SIG-M5 treated with dmso at 0.1 percent for 504 hours (cell line): ENCODE data around the gene CA12.

ENCODE experiments used
- DNase-seq: peaks from one replicate; lab custom pipeline; 2025; ENCODE audit not compliant: unreplicated experiment; lab: John Stamatoyannopoulos, UW

CA12 gene

GRCh38 chr15:63402498-63403253, 21.0 kb upstream of the CA12 start:
- DNase-seq, result peak; percentile 54

- no peak for DNase-seq
Observed at GRCh38 chr15:63401714-63402497, 20.3 kb upstream of the CA12 start.

- DNase-seq, result no peak
Observed at GRCh38 chr15:63401078-63401477, 19.4 kb upstream of the CA12 start.

GRCh38 chr15:63398456-63398855, 16.8 kb upstream of the CA12 start:
- DNase-seq, result no peak

- DNase-seq, result no peak
Observed at GRCh38 chr15:63396152-63396928, 14.7 kb upstream of the CA12 start.

- DNase-seq, result no peak
Observed at GRCh38 chr15:63395730-63396151, 14.1 kb upstream of the CA12 start.

GRCh38 chr15:63392361-63393009, 10.8 kb upstream of the CA12 start:
- no peak for DNase-seq

- no peak for DNase-seq
Observed at GRCh38 chr15:63391669-63392360, 10.2 kb upstream of the CA12 start.

GRCh38 chr15:63390689-63391088, 9.0 kb upstream of the CA12 start:
- no peak for DNase-seq

- no peak for DNase-seq
Observed at GRCh38 chr15:63389902-63390670, 8.4 kb upstream of the CA12 start.

GRCh38 chr15:63388511-63388910, 6.9 kb upstream of the CA12 start:
- no peak for DNase-seq

GRCh38 chr15:63387748-63388493, 6.3 kb upstream of the CA12 start:
- no peak for DNase-seq

- no peak for DNase-seq
Observed at GRCh38 chr15:63385911-63386531, 4.4 kb upstream of the CA12 start.

GRCh38 chr15:63384906-63385305, 3.3 kb upstream of the CA12 start:
- DNase-seq, result no peak

GRCh38 chr15:63382966-63383710, 1.5 kb upstream of the CA12 start:
- DNase-seq, result no peak

- DNase-seq, result no peak
Observed at GRCh38 chr15:63380808-63381282, 801 bp downstream of the CA12 start.

GRCh38 chr15:63380151-63380807, 1.4 kb downstream of the CA12 start:
- no peak for DNase-seq
